ENCODE measurements around the gene DEAF1. TPM values are rescaled to one million over a fixed set of nuclear protein-coding genes. Genes with fewer than 3 reads are reported as not detected.

DEAF1 gene
- total and polyA plus RNA-seq, 9 of the 15 experiments (the other 6 are each of a cell fraction or from before 2014, with no cell fraction given), result 2.0 to 69.1 (median 26.8) TPM

- TF ChIP-seq, protein P1, sequence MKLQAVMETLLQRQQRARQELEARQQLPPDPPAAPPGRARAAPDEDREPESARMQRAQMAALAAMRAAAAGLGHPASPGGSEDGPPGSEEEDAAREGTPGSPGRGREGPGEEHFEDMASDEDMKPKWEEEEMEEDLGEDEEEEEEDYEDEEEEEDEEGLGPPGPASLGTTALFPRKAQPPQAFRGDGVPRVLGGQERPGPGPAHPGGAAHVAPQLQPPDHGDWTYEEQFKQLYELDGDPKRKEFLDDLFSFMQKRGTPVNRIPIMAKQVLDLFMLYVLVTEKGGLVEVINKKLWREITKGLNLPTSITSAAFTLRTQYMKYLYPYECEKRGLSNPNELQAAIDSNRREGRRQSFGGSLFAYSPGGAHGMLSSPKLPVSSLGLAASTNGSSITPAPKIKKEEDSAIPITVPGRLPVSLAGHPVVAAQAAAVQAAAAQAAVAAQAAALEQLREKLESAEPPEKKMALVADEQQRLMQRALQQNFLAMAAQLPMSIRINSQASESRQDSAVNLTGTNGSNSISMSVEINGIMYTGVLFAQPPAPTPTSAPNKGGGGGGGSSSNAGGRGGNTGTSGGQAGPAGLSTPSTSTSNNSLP (IDR thresholded peaks at IDR 0.05; ENCODE audit: borderline replicate concordance, low read depth, low read length), result no peak
- no peak for TF ChIP-seq IRF1 (CRISPR knock-in tag; IDR thresholded peaks at IDR 0.05; ENCODE audit: borderline replicate concordance)
- TF ChIP-seq ZNF696 (CRISPR knock-in tag; conservative IDR thresholded peaks at IDR 0.05), result no peak
- TF ChIP-seq KDM5B (IDR thresholded peaks at IDR 0.05; ENCODE audit: insufficient replicate concordance, low read depth, low read length), result peak; percentile 19
- no peak for TF ChIP-seq LCOR (CRISPR knock-in tag; IDR thresholded peaks at IDR 0.05)
- peak; percentile 31; the same call in 1 of the 2 replicates for TF ChIP-seq FOSL1 (tag; conservative IDR thresholded peaks at IDR 0.05)
- TF ChIP-seq ZNF133 (CRISPR knock-in tag; IDR thresholded peaks at IDR 0.05), result no peak
- TF ChIP-seq MNT (conservative IDR thresholded peaks at IDR 0.05), result peak in 1 of 2 experiments; percentile 55; a peak in 2 of 4 replicates
- TF ChIP-seq ZBTB33 (CRISPR knock-in tag; IDR thresholded peaks at IDR 0.05), result peak; percentile 40; the same call in 1 of the 2 replicates
- no peak for TF ChIP-seq ZNF444 (CRISPR knock-in tag; IDR thresholded peaks at IDR 0.05)
- TF ChIP-seq, protein P2, sequence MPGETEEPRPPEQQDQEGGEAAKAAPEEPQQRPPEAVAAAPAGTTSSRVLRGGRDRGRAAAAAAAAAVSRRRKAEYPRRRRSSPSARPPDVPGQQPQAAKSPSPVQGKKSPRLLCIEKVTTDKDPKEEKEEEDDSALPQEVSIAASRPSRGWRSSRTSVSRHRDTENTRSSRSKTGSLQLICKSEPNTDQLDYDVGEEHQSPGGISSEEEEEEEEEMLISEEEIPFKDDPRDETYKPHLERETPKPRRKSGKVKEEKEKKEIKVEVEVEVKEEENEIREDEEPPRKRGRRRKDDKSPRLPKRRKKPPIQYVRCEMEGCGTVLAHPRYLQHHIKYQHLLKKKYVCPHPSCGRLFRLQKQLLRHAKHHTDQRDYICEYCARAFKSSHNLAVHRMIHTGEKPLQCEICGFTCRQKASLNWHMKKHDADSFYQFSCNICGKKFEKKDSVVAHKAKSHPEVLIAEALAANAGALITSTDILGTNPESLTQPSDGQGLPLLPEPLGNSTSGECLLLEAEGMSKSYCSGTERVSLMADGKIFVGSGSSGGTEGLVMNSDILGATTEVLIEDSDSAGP (CRISPR knock-in tag; IDR thresholded peaks at IDR 0.05), result no peak
- TF ChIP-seq HDAC3 (IDR thresholded peaks at IDR 0.05; ENCODE audit: borderline replicate concordance, partially characterized antibody), result no peak
- TF ChIP-seq BHLHE40 (IDR thresholded peaks at IDR 0.05; ENCODE audit: low read length), result peak; percentile 51; the same call in 1 of the 2 replicates
- TF ChIP-seq JUND (IDR thresholded peaks at IDR 0.05; ENCODE audit: borderline replicate concordance, low read depth, low read length), result peak; percentile 48
- no peak for TF ChIP-seq JUND (tag; IDR thresholded peaks at IDR 0.05; ENCODE audit: borderline replicate concordance, low read depth, low read length)
- TF ChIP-seq HMG20B (CRISPR knock-in tag; IDR thresholded peaks at IDR 0.05), result no peak
- TF ChIP-seq, protein P3, sequence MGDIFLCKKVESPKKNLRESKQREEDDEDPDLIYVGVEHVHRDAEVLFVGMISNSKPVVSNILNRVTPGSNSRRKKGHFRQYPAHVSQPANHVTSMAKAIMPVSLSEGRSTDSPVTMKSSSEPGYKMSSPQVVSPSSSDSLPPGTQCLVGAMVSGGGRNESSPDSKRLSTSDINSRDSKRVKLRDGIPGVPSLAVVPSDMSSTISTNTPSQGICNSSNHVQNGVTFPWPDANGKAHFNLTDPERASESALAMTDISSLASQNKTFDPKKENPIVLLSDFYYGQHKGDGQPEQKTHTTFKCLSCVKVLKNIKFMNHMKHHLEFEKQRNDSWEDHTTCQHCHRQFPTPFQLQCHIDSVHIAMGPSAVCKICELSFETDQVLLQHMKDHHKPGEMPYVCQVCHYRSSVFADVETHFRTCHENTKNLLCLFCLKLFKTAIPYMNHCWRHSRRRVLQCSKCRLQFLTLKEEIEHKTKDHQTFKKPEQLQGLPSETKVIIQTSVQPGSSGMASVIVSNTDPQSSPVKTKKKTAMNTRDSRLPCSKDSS (IDR thresholded peaks at IDR 0.05; ENCODE audit: low read depth, partially characterized antibody), result no peak
Observed at GRCh38 chr11:697811-698311, 2.8 kb upstream of the DEAF1 start (continued).
